ENCODE results near the gene NAV3.
"Not testable (repeated sequence)": the region's sequence is repeated elsewhere in the genome, so short reads cannot be mapped to it uniquely, and the experiment has no call there.

The NAV3 gene

DNA sequence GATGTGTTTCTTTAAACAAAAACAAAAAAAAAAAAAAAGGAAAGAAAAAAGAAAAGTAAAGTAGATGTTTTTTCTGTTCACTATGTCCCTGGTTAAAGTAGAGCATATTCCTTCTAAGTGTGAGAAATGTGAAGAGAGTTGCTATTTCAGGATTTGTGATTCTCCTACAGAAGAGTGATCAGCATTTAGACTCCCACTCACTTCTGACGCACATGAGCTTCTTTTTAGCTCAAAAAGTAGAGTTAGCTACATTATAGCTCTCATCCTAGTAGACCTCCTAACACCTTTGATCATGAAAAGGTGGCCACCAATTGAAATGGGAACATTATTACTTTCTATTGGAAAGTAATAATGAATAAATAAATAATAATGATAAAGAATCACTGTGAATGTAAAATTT is 368.2 kb downstream of the NAV3 start:
- no peak for DNase-seq

DNA sequence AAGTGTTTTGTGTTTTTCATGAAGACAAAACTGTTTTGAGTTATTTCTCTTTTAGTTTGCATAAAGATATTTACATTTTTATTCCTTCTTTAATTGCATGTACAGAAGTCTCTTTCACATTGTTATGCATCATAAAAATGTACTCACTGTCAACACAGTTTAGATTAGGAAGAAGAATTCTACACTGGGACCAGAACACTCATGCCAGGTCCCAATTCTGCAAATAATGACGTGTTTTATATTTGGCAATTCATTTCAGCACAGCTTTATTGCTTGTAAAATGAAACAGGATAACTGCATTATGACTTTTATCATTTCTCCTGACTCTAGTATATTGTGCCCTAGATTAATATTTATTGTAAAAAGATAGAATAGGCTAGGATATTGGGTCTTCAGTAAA is 369.2 kb downstream of the NAV3 start:
- DNase-seq, result no peak

DNA sequence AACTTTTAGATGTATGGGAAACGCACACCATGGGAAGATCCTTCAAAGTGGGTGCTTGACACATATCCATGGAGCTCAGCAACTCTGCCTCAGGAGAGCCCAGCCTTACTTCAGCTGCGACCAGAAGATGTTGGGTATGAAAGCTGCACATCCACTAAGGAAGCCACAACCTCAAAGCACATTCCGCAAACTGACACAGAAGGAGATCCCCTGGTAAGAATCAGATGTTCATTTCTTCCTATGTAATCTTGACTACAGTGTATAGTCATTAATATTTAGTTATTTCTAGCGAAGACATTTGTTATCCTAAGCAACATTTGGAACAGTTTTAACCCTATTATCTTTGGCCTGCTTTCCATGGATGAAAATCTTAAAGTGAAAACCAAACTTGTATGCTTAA is 374.2 kb downstream of the NAV3 start:
- DNase-seq, result no peak

DNA sequence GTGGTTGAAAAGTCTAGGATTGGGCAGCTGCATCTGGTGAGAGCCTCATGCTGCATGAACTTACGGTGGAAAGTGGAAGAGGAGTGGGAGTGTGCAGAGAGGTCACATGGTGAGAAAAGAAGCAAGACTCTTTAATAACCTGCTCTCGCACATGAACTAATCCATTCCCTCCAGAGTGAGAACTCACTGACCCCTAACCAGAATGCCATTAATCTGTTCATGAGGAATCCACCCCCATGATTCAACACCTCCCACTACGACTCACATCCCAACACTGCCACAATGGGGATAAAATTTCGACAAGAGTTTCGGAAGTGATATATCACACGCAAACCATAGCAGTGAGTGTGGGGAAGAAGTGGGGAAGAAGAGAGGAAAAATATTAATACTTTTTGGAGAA is 377.4 kb downstream of the NAV3 start:
- peak; percentile 42 for DNase-seq

DNA sequence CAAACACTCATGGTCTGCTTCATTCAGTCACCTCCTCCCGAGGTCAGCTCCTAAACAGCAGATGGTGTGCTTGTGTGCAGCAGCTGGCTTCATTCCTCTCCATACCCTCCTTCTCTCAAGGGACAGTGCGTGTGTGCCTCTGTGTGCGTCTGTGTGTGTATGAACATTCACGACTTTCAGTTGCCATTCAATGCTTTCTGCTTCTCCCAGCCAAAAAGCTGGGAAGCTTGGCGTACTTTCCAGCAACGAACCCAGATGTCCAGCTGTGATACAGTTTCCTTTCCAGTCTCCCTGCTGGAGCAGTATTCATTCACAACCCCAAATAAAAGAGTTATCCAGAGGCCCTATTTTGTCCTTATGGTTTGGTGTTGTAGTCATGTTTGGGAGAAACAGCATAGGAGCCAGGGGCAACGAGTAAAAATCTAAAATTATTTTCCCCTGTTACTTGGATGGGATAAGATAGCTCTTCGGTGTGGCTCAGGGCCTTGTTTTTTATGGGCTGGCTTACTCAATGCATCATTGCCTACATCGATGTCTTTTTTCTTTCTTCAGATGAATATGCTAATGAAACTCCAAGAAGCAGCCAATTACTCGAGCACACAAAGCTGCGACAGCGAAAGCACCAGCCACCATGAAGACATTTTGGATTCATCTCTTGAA is 379.3 kb downstream of the NAV3 start:
- peak; percentile 98 for DNase-seq

DNA sequence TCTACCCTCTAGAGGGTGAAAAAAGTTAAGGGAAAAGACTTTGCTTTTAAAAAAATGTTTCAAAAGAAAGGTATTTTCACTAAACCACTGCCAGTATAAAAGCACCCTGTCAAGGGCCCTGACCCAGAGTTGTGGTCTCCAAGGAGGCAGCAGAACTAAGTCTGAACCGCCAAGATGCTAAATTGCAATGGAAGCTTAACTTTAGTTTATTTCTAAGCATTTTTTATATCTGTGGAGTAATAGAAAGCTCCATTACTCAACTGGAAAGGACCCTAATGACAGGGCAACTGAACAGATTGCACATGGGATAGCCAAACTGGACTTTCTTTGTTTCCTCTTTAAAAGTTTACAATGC is 379.8 kb downstream of the NAV3 start:
- DNase-seq, result no peak

DNA sequence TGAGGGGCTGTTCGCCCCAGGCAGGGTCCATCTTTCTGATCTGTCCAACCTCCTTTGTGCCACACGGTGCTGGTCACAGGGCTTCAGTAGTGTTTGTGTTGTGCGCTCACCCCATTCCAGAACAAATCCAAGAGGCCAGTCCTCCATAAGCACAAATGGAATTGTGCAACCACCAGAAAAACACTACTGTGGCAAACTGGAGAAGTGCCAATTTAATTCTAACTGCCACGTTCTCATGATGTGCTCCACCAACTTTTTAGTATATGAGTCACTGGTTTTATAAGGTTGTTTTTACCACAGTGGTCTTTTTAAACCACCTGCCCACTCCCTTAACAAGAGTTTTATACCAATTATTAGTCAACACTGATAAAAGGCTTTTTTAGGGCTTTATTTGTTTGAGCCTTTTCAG is 380.2 kb downstream of the NAV3 start:
- peak; percentile 82 for DNase-seq

DNA sequence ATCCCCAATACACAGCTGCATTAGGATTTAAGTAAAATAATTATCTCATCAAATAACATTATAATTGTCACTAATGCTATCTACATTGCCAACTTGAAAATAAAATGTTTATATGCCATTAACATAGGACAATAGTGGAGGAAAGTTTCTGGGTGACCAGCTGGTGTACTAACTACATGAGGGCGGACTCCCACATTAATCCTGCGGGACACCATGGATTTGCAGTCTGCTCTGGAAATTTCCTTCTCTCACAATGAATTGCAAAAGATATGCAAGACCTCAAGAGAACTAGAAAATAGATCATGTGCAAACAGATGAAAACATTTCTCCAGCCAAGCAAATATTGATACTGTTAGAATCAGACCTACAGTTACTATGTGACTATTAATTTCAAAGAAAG is 390.1 kb downstream of the NAV3 start:
- DNase-seq, result no peak

DNA sequence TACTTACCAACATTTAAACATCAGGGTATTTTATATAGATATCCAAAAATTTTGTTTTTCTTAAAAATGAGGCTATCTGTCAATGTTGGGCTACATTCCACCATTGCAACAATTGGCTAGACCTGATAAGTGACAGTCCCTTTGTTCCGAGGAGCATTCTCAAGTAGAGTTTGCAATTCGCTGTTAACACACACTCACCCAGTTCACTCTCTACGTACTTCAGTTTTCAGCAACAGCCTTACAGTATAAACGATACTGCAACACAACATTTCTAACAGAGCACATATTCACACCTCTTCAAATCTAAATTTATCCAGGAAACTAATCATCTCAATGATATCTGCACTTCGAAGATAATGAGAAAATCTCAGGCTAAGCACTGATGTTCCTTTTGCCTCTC is 393.5 kb downstream of the NAV3 start:
- DNase-seq, result no peak

DNA sequence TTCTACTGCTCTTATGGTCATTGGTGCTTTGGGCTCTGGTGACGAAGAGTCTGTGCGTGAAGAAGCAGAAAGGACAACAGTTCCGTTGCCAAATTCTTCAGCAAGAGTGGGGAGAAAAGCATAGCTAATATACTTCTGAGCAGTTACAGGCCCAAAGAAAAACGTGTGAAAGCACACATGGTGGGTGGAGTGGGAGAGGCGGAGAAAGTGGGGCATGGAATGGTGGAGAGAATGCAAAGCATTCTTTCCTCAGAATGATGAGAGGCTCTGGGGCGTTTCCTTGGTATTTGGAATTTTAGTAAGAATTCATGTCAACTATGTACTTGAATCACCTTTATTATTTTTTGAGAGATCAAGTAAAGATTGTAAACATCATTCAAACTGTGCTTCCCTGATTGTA is 396.1 kb downstream of the NAV3 start:
- no peak for DNase-seq

DNA sequence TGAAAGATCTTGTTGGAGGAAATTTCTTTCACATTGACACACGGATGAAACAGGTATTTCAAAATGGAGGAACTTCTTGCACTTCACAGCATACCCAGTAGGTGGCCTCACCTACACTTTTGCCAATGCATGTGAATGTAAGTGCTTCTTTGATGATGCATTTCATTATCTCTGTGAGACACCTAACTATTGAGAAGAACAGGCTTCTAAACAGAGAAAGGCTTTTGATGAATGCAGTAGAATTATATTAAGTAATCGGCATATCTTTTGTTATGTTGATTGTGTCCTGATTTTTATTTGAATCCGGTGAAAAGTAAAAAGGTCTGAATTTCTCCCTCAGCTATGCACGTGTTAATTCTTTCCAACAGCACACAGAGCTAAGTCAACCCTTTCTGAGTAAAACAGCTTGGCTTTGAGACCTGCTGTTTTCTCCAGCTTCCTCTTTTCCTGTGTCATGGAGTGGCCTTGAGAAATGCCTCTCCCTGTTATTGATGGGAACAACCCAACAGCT is 399.0 kb downstream of the NAV3 start:
- peak; percentile 68 for DNase-seq

DNA sequence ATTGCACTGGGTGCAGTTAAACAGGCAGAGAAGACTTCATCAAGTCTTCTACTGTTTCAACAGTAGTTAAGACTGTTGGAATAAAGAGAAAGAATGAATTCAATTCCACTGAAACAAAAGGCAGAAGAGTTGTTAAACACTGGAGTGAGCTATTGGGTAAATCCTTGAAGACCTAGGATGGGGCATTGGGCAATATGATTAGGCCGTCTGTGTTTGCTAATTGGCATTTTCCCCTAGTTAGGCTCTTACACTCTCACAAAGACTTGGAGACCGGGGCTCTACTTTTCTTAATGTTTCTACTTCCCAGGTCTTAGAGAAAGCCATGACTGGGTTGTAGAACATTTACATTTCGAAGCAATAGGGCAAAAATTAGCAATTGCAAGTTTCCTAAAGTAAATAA is 402.1 kb downstream of the NAV3 start:
- no peak for DNase-seq

DNA sequence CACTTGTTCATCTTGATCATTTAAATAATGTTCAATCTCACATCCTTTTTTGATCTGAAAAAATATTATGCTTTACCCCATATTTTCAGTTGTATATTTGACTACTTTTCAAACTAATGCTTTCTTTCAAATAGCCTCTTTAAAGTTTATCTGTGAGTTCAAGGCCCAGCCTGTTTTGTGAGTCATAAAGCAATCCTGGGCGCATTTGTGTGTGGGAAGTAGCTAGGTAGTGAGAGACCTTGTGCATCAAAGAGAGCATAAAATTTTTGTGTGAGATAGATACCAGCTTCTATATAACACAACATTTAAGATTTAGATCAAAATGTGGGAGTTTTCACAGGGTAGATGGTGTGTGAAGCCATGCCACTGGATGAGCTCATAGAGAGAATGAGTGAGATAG is 405.6 kb downstream of the NAV3 start:
- no peak for DNase-seq

DNA sequence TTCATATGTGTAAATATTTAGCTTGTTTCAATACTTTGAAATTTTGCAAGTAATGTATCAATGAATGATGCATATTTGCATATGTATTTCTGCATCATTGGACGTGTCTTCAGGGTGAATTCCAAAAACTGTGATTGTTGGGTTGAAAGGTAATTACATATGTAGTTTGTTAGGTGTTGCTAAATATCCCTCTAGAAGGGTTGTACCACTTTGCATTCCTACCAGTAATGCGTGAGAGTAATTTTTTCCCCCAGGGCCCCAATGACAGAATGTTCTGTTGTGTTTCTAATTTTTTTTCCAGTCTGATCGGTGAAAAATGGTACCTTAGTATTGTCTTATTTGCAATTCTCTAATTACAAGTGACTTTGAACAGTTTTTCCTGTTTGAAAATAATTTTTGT is 408.9 kb downstream of the NAV3 start:
- DNase-seq, result no peak

DNA sequence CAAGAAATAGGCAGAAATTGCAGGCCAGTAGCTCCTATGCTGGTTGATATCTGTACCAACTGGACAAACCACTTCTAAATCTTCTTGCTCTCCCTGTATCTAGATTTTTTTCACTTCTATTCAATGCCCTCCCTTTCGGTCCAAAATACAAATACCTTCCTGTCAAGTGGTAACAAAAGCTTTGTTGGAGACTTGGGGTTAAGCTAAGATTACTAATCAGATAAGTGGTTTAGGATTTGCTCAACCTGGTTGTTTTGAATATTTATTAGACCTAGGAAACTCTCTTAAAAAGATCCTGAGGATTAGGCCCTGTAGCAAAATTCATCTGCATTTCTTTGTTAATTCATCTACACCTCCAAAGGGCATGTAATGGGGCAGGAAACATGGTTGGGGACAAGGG is 410.1 kb downstream of the NAV3 start:
- DNase-seq, result no peak

DNA sequence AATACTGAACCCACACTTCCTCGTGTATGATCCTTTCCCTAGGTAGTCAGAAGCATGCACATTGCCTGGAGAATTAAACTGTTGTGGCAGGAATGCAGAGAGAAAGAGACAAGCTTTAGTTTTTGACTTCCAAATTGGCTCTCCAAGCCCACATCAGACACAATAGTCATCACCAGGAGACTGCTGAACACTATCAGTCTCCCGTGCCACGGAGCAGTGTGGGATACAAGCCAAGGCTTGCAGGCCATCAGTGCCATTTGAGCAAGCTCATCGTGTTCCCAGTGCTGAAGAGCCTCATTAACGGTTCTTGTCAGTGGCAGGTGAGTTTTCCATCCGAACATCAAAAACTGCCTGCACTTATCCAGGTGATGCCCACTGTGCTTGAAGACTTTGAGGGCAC is 410.8 kb downstream of the NAV3 start:
- DNase-seq, result peak; percentile 28

DNA sequence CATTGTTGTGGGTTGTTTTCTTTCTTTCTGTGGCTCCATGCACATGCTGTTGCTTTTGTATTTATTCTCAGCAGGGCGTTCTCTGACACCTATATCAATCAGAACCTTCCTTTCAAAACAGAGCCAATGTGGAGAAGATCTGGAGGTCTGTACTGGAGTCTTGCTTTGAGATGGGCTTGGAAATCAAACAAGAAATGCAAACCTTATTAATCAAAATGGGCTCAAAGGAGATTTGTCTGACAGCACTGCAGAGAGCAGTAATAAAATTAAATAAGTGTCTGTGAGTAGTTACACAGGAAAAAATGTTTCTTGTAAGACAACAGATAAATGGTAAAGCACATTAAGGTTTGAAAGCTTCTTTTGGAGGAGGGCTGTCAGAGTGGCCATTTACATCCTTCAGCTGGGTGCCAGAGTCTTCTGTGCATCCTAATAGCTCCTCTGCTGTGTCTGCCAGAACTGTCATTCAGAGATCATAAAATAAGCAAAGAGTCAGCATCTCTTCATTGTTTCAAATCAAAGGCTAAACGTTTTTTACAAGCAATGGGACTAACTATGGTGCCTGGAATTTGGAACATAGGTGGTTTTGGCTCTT is 414.3 kb downstream of the NAV3 start:
- no peak for DNase-seq

DNA sequence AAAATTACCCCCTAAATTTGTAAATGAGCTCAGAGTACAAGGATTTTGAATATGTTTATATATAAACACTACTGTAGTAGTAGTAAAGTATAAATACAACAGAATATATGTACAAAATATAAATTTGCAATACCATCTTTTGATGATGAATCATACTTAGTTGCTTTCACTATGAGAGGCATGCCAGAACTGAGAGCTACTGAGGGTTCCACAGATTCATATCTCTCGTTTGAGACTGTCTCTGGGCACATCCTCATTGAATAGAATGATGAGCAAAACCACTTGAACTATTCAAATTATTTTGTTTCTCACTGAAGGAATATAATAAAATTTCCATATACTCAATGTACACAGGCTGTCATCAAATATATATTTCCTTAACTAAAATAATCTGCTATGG is 417.6 kb downstream of the NAV3 start:
- no peak for DNase-seq

DNA sequence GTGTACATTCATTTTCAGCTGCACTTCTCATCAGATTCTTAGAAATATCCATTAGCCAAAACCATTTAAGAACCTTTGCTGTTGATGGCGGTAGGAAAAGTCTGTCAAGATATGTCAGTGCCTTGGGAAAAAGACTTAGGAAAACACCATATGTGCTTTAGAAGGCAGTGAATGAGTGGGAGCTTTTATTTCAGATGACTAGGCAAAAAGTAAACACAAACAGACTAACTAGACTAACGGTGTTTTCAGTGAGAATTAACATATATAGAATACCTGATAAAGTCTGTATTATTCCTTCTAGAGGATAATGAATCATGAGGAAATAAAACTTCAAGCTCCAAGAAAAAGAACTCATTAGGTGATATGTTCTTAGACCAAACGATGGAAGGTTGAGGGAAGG is 418.9 kb downstream of the NAV3 start:
- DNase-seq, result no peak

DNA sequence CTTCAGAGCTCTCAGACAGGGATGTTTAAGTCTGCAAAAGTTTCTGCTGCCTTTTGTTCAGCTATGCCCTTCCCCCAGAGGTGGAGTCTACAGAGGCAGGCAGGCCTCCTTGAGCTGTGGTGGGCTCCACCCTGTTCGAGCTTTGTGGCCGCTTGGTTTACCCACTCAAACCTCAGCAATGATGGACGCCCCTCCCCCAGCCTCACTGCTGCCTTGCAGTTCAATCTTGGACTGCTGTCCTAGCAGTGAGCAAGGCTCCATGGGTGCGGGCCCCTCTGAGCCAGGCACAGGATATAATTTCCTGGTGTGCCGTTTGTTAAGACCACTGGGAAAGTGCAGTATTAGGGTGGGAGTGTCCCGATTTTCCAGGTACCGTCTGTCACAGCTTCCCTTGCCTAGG is 427.0 kb downstream of the NAV3 start:
- not testable (repeated sequence) for DNase-seq

DNA sequence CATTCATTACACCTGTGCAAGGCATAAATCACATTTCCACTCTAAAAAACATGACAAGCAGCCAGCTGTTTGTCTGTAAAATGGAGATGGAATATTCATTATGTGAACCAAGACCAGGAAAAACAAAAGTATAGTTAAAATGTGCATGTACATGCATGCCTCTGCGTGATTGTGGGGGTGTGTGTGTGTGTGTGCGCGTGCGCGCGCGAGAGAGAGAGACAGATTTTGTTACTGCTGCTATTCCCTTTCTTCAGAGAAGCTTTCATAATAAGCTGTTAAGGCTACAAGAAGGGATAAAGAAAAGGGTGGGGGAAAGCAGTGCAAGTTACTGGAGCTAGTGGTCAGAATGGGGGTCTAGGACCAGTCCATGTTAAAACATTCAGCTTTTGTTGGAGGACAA is 430.3 kb downstream of the NAV3 start:
- DNase-seq, result peak; percentile 21

DNA sequence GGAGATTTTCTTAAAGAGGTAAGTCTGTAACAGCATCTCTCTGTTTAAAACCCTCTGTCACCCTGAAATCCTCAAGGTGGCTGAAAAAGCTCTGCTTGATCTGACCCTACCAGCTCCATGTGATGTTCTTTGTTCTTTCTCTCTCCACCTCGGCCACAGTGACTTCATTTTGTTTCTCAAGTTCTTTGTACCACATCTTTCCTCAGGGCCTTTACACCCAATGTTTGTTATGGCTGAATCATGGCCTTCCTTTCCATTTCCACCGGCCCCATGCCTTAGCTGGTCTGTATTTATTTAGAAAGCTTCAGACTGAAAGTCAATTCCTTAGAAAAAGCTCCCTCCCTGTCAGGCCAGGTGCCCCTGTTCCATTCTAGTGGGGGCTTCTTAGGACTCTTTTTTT is 431.2 kb downstream of the NAV3 start:
- no peak for DNase-seq
